Measurements from ENCODE around the gene NFATC2IP.

DNA sequence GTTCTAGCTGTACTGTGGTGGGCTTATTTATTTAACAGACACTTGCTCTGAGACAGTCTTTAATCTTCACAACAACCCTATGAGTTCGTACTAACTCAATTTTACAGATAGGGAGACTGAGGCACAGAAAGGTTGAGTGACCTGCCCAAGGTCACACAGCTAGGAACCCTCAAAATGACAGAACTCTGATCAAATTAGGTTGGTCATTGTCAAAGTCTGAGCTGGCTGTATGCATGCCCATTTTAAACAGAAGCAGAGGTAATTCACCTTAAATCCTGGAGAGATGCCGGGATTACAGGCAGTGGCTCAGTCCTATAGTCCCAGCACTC, 59.1 kb downstream of the NFATC2IP start:
- TF ChIP-seq, protein P1, sequence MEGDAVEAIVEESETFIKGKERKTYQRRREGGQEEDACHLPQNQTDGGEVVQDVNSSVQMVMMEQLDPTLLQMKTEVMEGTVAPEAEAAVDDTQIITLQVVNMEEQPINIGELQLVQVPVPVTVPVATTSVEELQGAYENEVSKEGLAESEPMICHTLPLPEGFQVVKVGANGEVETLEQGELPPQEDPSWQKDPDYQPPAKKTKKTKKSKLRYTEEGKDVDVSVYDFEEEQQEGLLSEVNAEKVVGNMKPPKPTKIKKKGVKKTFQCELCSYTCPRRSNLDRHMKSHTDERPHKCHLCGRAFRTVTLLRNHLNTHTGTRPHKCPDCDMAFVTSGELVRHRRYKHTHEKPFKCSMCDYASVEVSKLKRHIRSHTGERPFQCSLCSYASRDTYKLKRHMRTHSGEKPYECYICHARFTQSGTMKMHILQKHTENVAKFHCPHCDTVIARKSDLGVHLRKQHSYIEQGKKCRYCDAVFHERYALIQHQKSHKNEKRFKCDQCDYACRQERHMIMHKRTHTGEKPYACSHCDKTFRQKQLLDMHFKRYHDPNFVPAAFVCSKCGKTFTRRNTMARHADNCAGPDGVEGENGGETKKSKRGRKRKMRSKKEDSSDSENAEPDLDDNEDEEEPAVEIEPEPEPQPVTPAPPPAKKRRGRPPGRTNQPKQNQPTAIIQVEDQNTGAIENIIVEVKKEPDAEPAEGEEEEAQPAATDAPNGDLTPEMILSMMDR (IDR thresholded peaks at IDR 0.05; ENCODE audit: poor library complexity, severe bottlenecking): no peak
- no peak for TF ChIP-seq EZH2 (IDR thresholded peaks at IDR 0.05; ENCODE audit: borderline replicate concordance, insufficient read depth, low read length, poor library complexity, severe bottlenecking)
- no peak for TF ChIP-seq POLR2AphosphoS5 (IDR thresholded peaks at IDR 0.05)
- TF ChIP-seq EP300 (conservative IDR thresholded peaks at IDR 0.05; ENCODE audit: poor library complexity, severe bottlenecking): no peak
- TF ChIP-seq SMC3 (conservative IDR thresholded peaks at IDR 0.05; ENCODE audit: poor library complexity): no peak
- TF ChIP-seq RAD21 (conservative IDR thresholded peaks at IDR 0.05): no peak
- no peak for TF ChIP-seq TAF1 (IDR thresholded peaks at IDR 0.05; ENCODE audit: low read depth)

Measured in neural cell (in vitro differentiated cells).